PC-3 (cell line): Measurements from ENCODE around the gene C1QTNF9. TPM values are rescaled to one million over a fixed set of nuclear protein-coding genes. Genes with fewer than 3 reads are reported as not detected.

ENCODE experiments used
- ATAC-seq: fragments of 200-7000 bp; cut with Tn5 transposase; 2 replicates; pipeline ENCODE4 v1.9.1; 2020; ENCODE audit warnings: mild to moderate bottlenecking, moderate library complexity
- BruUV-seq: library from RNA; stranded (reverse); fragments of 400-500 nt; replicated peaks from 2 replicates; lab custom pipeline; 2021; lab: Mats Ljungman, UMichigan
- CTCF ChIA-PET: fragments of 300-600 bp; sonication (Branson Sonifier 250); formaldehyde crosslinking; loops from one replicate; lab custom pipeline; 2022; ENCODE audit warnings: antibody characterized with exemption; lab: Charles Lee
- POLR2A ChIA-PET: fragments of 300-600 bp; sonication (Branson Sonifier 250); formaldehyde crosslinking; loops from one replicate; lab custom pipeline; 2022; ENCODE audit warnings: antibody characterized with exemption; ENCODE audit not compliant: unreplicated experiment; lab: Charles Lee
- DNase-seq: peaks from one replicate; pipeline ENCODE4 v3.0.0-alpha.2; 2015
- H2AFZ ChIP-seq: fragments of 300-600 bp; sonication (generic); 2 replicates; pipeline ENCODE4 v1.6.0; 2016; ENCODE audit warnings: antibody characterized with exemption, low read length
- H3F3A ChIP-seq: fragments of 300-600 bp; sonication (generic); one replicate; pipeline ENCODE4 v1.6.0; 2017; ENCODE audit warnings: antibody characterized with exemption, low read length, control low read depth, mild to moderate bottlenecking; ENCODE audit not compliant: unreplicated experiment
- H3K27ac ChIP-seq: fragments of 300-600 bp; sonication (generic); 2 replicates; pipeline ENCODE4 v1.5.1; 2016; ENCODE audit warnings: mild to moderate bottlenecking, low read length
- H3K27me3 ChIP-seq: fragments of 300-600 bp; sonication (generic); 2 replicates; pipeline ENCODE4 v1.6.1; 2016; ENCODE audit warnings: low read length, mixed read lengths
- H3K36me3 ChIP-seq: fragments of 300-600 bp; sonication (generic); 2 replicates; pipeline ENCODE4 v1.6.1; 2016; ENCODE audit warnings: low read depth, mixed run types, low read length, mixed read lengths
- H3K4me1 ChIP-seq: fragments of 300-600 bp; sonication (generic); 2 replicates; pipeline ENCODE4 v1.5.1; 2016; ENCODE audit warnings: low read length; ENCODE audit not compliant: insufficient read depth
- H3K4me2 ChIP-seq: fragments of 300-600 bp; sonication (generic); 2 replicates; pipeline ENCODE4 v1.6.0; 2016; ENCODE audit warnings: low read length
- H3K4me3 ChIP-seq: fragments of 300-600 bp; sonication (generic); 2 replicates; pipeline ENCODE4 v1.5.1; 2016; ENCODE audit warnings: mild to moderate bottlenecking, low read length, mixed read lengths
- H3K79me2 ChIP-seq: fragments of 300-600 bp; sonication (generic); 2 replicates; pipeline ENCODE4 v1.6.1; 2017; ENCODE audit warnings: low read length, mixed read lengths
- H3K9ac ChIP-seq: fragments of 300-600 bp; sonication (generic); 2 replicates; pipeline ENCODE4 v1.6.0; 2016; ENCODE audit warnings: mild to moderate bottlenecking, low read length
- H3K9me2 ChIP-seq: fragments of 300-600 bp; sonication (generic); replicated peaks from 2 replicates; pipeline ENCODE4 v1.6.1; 2016; ENCODE audit warnings: mixed run types, low read length, mixed read lengths
- H3K9me3 ChIP-seq: fragments of 300-600 bp; sonication (generic); 2 replicates; pipeline ENCODE4 v1.6.1; 2016; ENCODE audit warnings: low read length, mixed read lengths
- H4K20me1 ChIP-seq: fragments of 300-600 bp; sonication (generic); 2 replicates; pipeline ENCODE4 v1.6.1; 2016; ENCODE audit warnings: low read length, mixed read lengths
- EZH2 ChIP-seq: fragments of 300-600 bp; sonication (generic); IDR thresholded peaks from one replicate; pipeline ENCODE4 v1.6.1; 2017; ENCODE audit warnings: antibody characterized with exemption, mild to moderate bottlenecking, low read length; ENCODE audit not compliant: unreplicated experiment
- EZH2phosphoT487 ChIP-seq: fragments of 300-600 bp; sonication (generic); IDR thresholded peaks from 2 replicates; pipeline ENCODE4 v1.6.1; 2018; ENCODE audit warnings: mild to moderate bottlenecking, antibody characterized with exemption, low read length, borderline replicate concordance
- intact Hi-C: fragments of 100-400 bp; cut with micrococcal nuclease; formaldehyde crosslinking; loops from 2 replicates; pipeline ENCODE4 v1.9.0; 2023
- total RNA-seq: library from RNA; depleted of rRNA; stranded (reverse); fragments of >200 nt; gene quantifications from 2 replicates; pipeline ENCODE4 v1.2.3, GENCODE V29; 2014
- TF ChIP-seq, protein P1 (sequence below): fragments of 300-600 bp; sonication (generic); conservative IDR thresholded peaks from 2 replicates; pipeline ENCODE4 v1.5.1; 2017; ENCODE audit warnings: antibody characterized with exemption, low read depth, mild to moderate bottlenecking, low read length

The C1QTNF9 gene
- total RNA-seq, 1 experiment from 2014 or later, result 0.11 TPM

GRCh38 chr13:24355103-24355502 lies 45.7 kb downstream of the C1QTNF9 start:
- ChIA-PET POLR2A (no interaction called here), CTCF (no interaction called here)
- Histone ChIP-seq H2AFZ (no peak overlapping the region), H3F3A (no peaks in the 10 kb centered on the region), H3K4me1 (peaks cover under 1% of the 10 kb centered on the region; the same call in 1 of the 2 replicates), H3K27me3 (no peaks in the 10 kb centered on the region), H3K9me3 (no peaks in the 10 kb centered on the region), H3K9ac (no peak overlapping the region), H3K27ac (no peak overlapping the region), H3K36me3 (no peaks in the 10 kb centered on the region), H3K4me3 (no peak overlapping the region), H3K79me2 (no peaks in the 10 kb centered on the region), H3K4me2 (no peak overlapping the region), H4K20me1 (no peaks in the 10 kb centered on the region), H3K9me2 (no peaks in the 10 kb centered on the region)
- no TSS peak for BruUV-seq
- DNase-seq (no peak), ATAC-seq (no peak)
- intact Hi-C loops, result no loop called here
- TF ChIP-seq EZH2phosphoT487 (no peak), EZH2 (no peak)
- TF ChIP-seq, protein P1, sequence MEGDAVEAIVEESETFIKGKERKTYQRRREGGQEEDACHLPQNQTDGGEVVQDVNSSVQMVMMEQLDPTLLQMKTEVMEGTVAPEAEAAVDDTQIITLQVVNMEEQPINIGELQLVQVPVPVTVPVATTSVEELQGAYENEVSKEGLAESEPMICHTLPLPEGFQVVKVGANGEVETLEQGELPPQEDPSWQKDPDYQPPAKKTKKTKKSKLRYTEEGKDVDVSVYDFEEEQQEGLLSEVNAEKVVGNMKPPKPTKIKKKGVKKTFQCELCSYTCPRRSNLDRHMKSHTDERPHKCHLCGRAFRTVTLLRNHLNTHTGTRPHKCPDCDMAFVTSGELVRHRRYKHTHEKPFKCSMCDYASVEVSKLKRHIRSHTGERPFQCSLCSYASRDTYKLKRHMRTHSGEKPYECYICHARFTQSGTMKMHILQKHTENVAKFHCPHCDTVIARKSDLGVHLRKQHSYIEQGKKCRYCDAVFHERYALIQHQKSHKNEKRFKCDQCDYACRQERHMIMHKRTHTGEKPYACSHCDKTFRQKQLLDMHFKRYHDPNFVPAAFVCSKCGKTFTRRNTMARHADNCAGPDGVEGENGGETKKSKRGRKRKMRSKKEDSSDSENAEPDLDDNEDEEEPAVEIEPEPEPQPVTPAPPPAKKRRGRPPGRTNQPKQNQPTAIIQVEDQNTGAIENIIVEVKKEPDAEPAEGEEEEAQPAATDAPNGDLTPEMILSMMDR, result no peak

DNA sequence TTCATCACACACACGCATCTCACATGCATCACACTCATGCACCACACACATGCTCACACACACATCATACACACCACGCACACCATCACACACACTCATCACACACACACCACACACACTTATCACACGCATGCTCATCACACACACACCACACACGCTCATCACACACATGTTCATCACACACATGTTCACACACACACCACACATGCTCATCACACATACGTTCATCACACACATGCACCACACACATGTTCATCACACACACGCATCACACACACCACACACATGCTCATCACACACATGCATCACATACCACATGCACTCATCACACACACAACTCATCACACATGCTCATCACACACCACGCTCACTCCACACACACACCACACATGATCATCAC lies 46.9 kb downstream of the C1QTNF9 start:
- Histone ChIP-seq H4K20me1 (no peaks in the 10 kb centered on the region), H3K9ac (no peak overlapping the region), H2AFZ (no peak overlapping the region), H3K4me1 (no peaks in the 10 kb centered on the region), H3K4me2 (no peak overlapping the region), H3F3A (no peaks in the 10 kb centered on the region), H3K27ac (no peak overlapping the region), H3K36me3 (no peaks in the 10 kb centered on the region), H3K4me3 (no peak overlapping the region), H3K9me3 (no peaks in the 10 kb centered on the region), H3K79me2 (no peaks in the 10 kb centered on the region), H3K9me2 (no peaks in the 10 kb centered on the region), H3K27me3 (no peaks in the 10 kb centered on the region)
- CTCF ChIA-PET, result no interaction called here
- TF ChIP-seq, protein P1, result no peak
- TF ChIP-seq EZH2phosphoT487, result no peak
- POLR2A ChIA-PET, result no interaction called here
- intact Hi-C loops, result no loop called here
- DNase-seq (no peak), ATAC-seq (no peak)
- no TSS peak for BruUV-seq

DNA sequence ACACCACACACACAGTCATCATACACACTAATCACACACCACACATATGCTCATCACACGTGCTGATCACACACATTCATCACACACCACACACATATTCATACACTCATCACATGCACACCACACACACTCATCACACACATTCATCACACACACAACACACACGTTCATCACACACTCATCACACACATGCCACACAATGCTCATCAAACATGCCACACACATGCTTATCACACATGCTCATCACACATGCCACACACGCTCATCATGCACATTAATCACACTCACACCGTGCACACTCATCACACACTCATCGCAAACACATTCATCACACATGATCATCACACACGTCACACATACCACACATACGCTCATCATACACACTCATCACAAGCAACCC lies 47.5 kb downstream of the C1QTNF9 start:
- DNase-seq (no peak), ATAC-seq (no peak)
- Histone ChIP-seq H3K27me3 (no peaks in the 10 kb centered on the region), H3K27ac (no peak overlapping the region), H3K79me2 (no peaks in the 10 kb centered on the region), H3K4me2 (no peak overlapping the region), H4K20me1 (no peaks in the 10 kb centered on the region), H3K9ac (no peak overlapping the region), H2AFZ (no peak overlapping the region), H3K9me3 (no peaks in the 10 kb centered on the region), H3K36me3 (no peaks in the 10 kb centered on the region), H3F3A (no peaks in the 10 kb centered on the region), H3K4me1 (no peaks in the 10 kb centered on the region), H3K4me3 (no peak overlapping the region), H3K9me2 (no peaks in the 10 kb centered on the region)
- CTCF ChIA-PET, result no interaction called here
- TF ChIP-seq EZH2 (no peak), EZH2phosphoT487 (no peak)
- TF ChIP-seq, protein P1, result no peak
- POLR2A ChIA-PET, result no interaction called here
- no TSS peak for BruUV-seq
- intact Hi-C loops, result no loop called here
